ENCODE measurements around the gene CD2AP. TPM values are rescaled to one million over a fixed set of nuclear protein-coding genes. Genes with fewer than 3 reads are reported as not detected.
A peak's percentile ranks its signal among the peaks of the same experiment; 100 is the strongest.

The CD2AP gene
- polyA plus RNA-seq, 1 experiment = 12.5 TPM

- Histone ChIP-seq H3K27me3 (ENCODE audit: control insufficient read depth, insufficient read depth, low read length) (no peaks in the 10 kb centered on the region), H3K9me3 (ENCODE audit: control insufficient read depth, insufficient read depth, low read length) (no peaks in the 10 kb centered on the region), H3K27ac (ENCODE audit: low read depth, low read length) (no peak overlapping the region), H3K4me3 (ENCODE audit: low read depth, low read length) (no peak overlapping the region)
- POLR2A ChIA-PET = no interaction called here
- no peak for TF ChIP-seq CTCF (IDR thresholded peaks at IDR 0.05; ENCODE audit: low read depth, low read length)
- no peak for DNase-seq (ENCODE audit: low read depth, low spot score)
- CTCF ChIA-PET = interaction anchor here (2.0 kb wide), 1 partner anchor 70 kb away, joined by 7 read pairs; no protein-coding TSS in a partner anchor
These were observed 5.9 kb downstream of the CD2AP start for GRCh38 chr6:47483516-47483852.

GRCh38 chr6:47483853-47484546 lies 6.4 kb downstream of the CD2AP start:
- Histone ChIP-seq H3K27ac (ENCODE audit: low read depth, low read length) (no peak overlapping the region), H3K9me3 (ENCODE audit: control insufficient read depth, insufficient read depth, low read length) (no peaks in the 10 kb centered on the region), H3K4me3 (ENCODE audit: low read depth, low read length) (no peak overlapping the region), H3K27me3 (ENCODE audit: control insufficient read depth, insufficient read depth, low read length) (no peaks in the 10 kb centered on the region)
- ChIA-PET POLR2A (no interaction called here), CTCF (interaction anchor here (0.7 to 2.0 kb wide), 3 partner anchors 14 to 147 kb away, joined by 4 to 8 read pairs (median 7); no protein-coding TSS in a partner anchor)
- no peak for DNase-seq (ENCODE audit: low read depth, low spot score)
- TF ChIP-seq CTCF (IDR thresholded peaks at IDR 0.05; ENCODE audit: low read depth, low read length) = no peak

DNA sequence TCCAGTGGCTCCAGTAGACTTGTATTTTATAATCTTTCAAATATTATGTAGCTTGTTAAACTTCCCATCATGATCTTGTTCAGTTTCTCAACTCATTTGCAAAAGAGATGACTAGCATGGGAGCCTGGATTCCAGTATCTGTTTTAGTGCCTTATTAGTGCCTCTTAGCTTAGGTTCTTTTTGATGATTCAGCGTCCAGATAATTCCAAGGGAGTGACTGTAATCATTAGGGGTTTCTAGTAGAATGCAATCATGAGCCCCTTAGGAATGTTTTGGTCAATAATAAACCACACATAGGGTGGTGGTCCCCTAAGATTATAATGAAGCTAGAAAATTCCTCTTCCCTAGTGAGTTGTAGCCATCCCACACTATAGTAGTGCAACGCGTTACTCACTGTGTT lies 7.0 kb downstream of the CD2AP start:
- no peak for TF ChIP-seq CTCF (IDR thresholded peaks at IDR 0.05; ENCODE audit: low read depth, low read length)
- CTCF ChIA-PET = interaction anchor here (0.7 to 2.0 kb wide), 3 partner anchors 14 to 147 kb away, joined by 4 to 8 read pairs (median 7); no protein-coding TSS in a partner anchor
- H3K27me3 ChIP-seq (ENCODE audit: control insufficient read depth, insufficient read depth, low read length) = no peaks in the 10 kb centered on the region
- no peak overlapping the region for H3K27ac ChIP-seq (ENCODE audit: low read depth, low read length)
- no peaks in the 10 kb centered on the region for H3K9me3 ChIP-seq (ENCODE audit: control insufficient read depth, insufficient read depth, low read length)
- H3K4me3 ChIP-seq (ENCODE audit: low read depth, low read length) = no peak overlapping the region
- peak; percentile 37 for DNase-seq (ENCODE audit: low read depth, low spot score)
- POLR2A ChIA-PET = no interaction called here

DNA sequence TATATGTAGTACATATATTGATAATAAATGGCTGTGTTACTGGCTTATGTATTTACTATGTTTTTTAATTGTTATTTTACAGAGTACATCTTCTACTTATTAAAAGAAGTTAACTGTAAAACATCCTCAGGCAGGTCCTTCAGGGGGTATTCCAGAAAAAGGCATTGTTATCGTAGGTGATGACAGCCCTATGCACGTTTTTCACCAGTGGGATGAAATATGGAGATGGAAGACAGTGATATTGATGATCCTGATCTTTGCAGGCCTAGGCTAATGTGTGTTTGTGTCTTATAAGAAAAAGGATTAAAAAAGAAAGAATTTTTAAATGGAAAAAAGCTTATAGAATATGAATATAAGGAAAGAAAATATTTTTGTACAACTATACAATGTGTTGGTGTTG lies 7.5 kb downstream of the CD2AP start:
- DNase-seq (ENCODE audit: low read depth, low spot score) = no peak
- POLR2A ChIA-PET = no interaction called here
- H3K27ac ChIP-seq (ENCODE audit: low read depth, low read length) = no peak overlapping the region
- no peaks in the 10 kb centered on the region for H3K9me3 ChIP-seq (ENCODE audit: control insufficient read depth, insufficient read depth, low read length)
- CTCF ChIA-PET = interaction anchor here (1.8 to 2.0 kb wide), 2 partner anchors 72 to 146 kb away, joined by 7 to 8 read pairs; no protein-coding TSS in a partner anchor
- no peak for TF ChIP-seq CTCF (IDR thresholded peaks at IDR 0.05; ENCODE audit: low read depth, low read length)
- no peaks in the 10 kb centered on the region for H3K27me3 ChIP-seq (ENCODE audit: control insufficient read depth, insufficient read depth, low read length)
- H3K4me3 ChIP-seq (ENCODE audit: low read depth, low read length) = no peak overlapping the region

- CTCF ChIA-PET = interaction anchor here (1.3 to 2.0 kb wide), 3 partner anchors 72 to 147 kb away, joined by 3 to 8 read pairs (median 7); no protein-coding TSS in a partner anchor
- TF ChIP-seq CTCF (IDR thresholded peaks at IDR 0.05; ENCODE audit: low read depth, low read length) = no peak
- no peaks in the 10 kb centered on the region for H3K27me3 ChIP-seq (ENCODE audit: control insufficient read depth, insufficient read depth, low read length)
- H3K27ac ChIP-seq (ENCODE audit: low read depth, low read length) = no peak overlapping the region
- no peak for DNase-seq (ENCODE audit: low read depth, low spot score)
- H3K4me3 ChIP-seq (ENCODE audit: low read depth, low read length) = no peak overlapping the region
- no peaks in the 10 kb centered on the region for H3K9me3 ChIP-seq (ENCODE audit: control insufficient read depth, insufficient read depth, low read length)
- POLR2A ChIA-PET = no interaction called here
These were observed 8.0 kb downstream of the CD2AP start for GRCh38 chr6:47485491-47486135.
